HepG2 (cell line): ENCODE measurements around the gene SRP14. TPM values are rescaled to one million over a fixed set of nuclear protein-coding genes. Genes with fewer than 3 reads are reported as not detected.

Experiments used
- AGO1 ChIP-seq: fragments of 200-400 bp; formaldehyde crosslinking; IDR thresholded peaks from 2 replicates; pipeline ENCODE4 v1.6.1; 2017; ENCODE audit warnings: mild to moderate bottlenecking, low read depth, low read length, moderate library complexity; ENCODE audit not compliant: poor library complexity, severe bottlenecking
- IRF2 ChIP-seq: IDR thresholded peaks from 2 replicates; pipeline ENCODE4 v1.6.1; 2018; ENCODE audit warnings: missing genetic modification reagents, missing compliant biosample characterization
- JUND ChIP-seq: sonication (generic); formaldehyde crosslinking; IDR thresholded peaks from 2 replicates; pipeline ENCODE4 v1.8.0; 2022; ENCODE audit warnings: mild to moderate bottlenecking, missing genetic modification reagents
- MED13 ChIP-seq: sonication (generic); formaldehyde crosslinking; IDR thresholded peaks from 2 replicates; pipeline ENCODE4 v1.5.0; 2020; ENCODE audit warnings: missing genetic modification reagents
- NPAS2 ChIP-seq: sonication (generic); formaldehyde crosslinking; IDR thresholded peaks from 2 replicates; pipeline ENCODE4 v1.8.0; 2022; ENCODE audit warnings: mild to moderate bottlenecking, missing genetic modification reagents, borderline replicate concordance
- RNF219 ChIP-seq: sonication (generic); formaldehyde crosslinking; IDR thresholded peaks from 2 replicates; pipeline ENCODE4 v1.5.0; 2020; ENCODE audit warnings: mild to moderate bottlenecking, missing genetic modification reagents
- SNAPC4 ChIP-seq: sonication (generic); formaldehyde crosslinking; IDR thresholded peaks from 2 replicates; pipeline ENCODE4 v1.4.0; 2020; ENCODE audit warnings: mild to moderate bottlenecking, missing genetic modification reagents
- TBL1XR1 ChIP-seq: fragments of 150-350 bp; IDR thresholded peaks from 2 replicates; pipeline ENCODE4 v1.6.1; 2014; ENCODE audit warnings: borderline replicate concordance, low read length; ENCODE audit not compliant: partially characterized antibody
- THRA ChIP-seq: sonication (generic); formaldehyde crosslinking; IDR thresholded peaks from 2 replicates; pipeline ENCODE4 v1.4.0; 2020; ENCODE audit warnings: missing genetic modification reagents, borderline replicate concordance
- TRIM24 ChIP-seq: sonication (generic); formaldehyde crosslinking; IDR thresholded peaks from 2 replicates; pipeline ENCODE4 v1.8.0; 2022; ENCODE audit warnings: mild to moderate bottlenecking, missing genetic modification reagents
- ZNF143 ChIP-seq: sonication (generic); formaldehyde crosslinking; IDR thresholded peaks from 2 replicates; pipeline ENCODE4 v1.4.0; 2020; ENCODE audit warnings: missing genetic modification reagents
- ZNF335 ChIP-seq: sonication (generic); formaldehyde crosslinking; IDR thresholded peaks from 2 replicates; pipeline ENCODE4 v1.4.0; 2020; ENCODE audit warnings: missing genetic modification reagents
- ZNF337 ChIP-seq: sonication (generic); formaldehyde crosslinking; IDR thresholded peaks from 2 replicates; pipeline ENCODE4 v1.5.1; 2020; ENCODE audit warnings: missing genetic modification reagents, low read depth, mild to moderate bottlenecking, borderline replicate concordance
- ZNF589 ChIP-seq: sonication (generic); formaldehyde crosslinking; conservative IDR thresholded peaks from 2 replicates; pipeline ENCODE4 v1.8.0; 2022; ENCODE audit warnings: mild to moderate bottlenecking, moderate library complexity, missing genetic modification reagents
- ZNF639 ChIP-seq: conservative IDR thresholded peaks from 2 replicates; pipeline ENCODE4 v1.6.1; 2018; ENCODE audit warnings: missing genetic modification reagents
- ZNF746 ChIP-seq: sonication (generic); formaldehyde crosslinking; IDR thresholded peaks from 2 replicates; pipeline ENCODE4 v1.8.0; 2022; ENCODE audit warnings: mild to moderate bottlenecking, missing genetic modification reagents
- ZNF792 ChIP-seq: IDR thresholded peaks from 2 replicates; pipeline ENCODE4 v1.6.1; 2016
- polyA plus RNA-seq, 8 experiments: library from polyadenylated mRNA; depleted of rRNA in 3 of 8; stranded (reverse) in 7 of 8; unstranded in 1 of 8; fragments of >200 nt; fragmentation: Illumina TruSeq in 4 of 8; extraction: Trizol in 4 of 8; gene quantifications; 2 replicates each; pipeline versions ENCODE4 v1.2.1 to v1.2.3, GENCODE V29; 2011 to 2016; ENCODE audit warnings: low read depth in 4 of 8, missing spikeins in 1 of 8, mixed read lengths in 1 of 8; ENCODE audit not compliant: insufficient read depth in 1 of 8
- total RNA-seq, 5 experiments: library from RNA; depleted of rRNA; stranded (reverse); fragments of >200 nt; fragmentation: Illumina TruSeq; extraction: Trizol; gene quantifications; 2 replicates each; pipeline ENCODE4 v1.2.3, GENCODE V29; 2016; ENCODE audit warnings: low read depth in 1 of 5

SRP14 gene
- total and polyA plus RNA-seq, 2 of the 13 experiments (the other 11 are each of a cell fraction or from before 2014, with no cell fraction given), result 208 to 356 TPM

DNA sequence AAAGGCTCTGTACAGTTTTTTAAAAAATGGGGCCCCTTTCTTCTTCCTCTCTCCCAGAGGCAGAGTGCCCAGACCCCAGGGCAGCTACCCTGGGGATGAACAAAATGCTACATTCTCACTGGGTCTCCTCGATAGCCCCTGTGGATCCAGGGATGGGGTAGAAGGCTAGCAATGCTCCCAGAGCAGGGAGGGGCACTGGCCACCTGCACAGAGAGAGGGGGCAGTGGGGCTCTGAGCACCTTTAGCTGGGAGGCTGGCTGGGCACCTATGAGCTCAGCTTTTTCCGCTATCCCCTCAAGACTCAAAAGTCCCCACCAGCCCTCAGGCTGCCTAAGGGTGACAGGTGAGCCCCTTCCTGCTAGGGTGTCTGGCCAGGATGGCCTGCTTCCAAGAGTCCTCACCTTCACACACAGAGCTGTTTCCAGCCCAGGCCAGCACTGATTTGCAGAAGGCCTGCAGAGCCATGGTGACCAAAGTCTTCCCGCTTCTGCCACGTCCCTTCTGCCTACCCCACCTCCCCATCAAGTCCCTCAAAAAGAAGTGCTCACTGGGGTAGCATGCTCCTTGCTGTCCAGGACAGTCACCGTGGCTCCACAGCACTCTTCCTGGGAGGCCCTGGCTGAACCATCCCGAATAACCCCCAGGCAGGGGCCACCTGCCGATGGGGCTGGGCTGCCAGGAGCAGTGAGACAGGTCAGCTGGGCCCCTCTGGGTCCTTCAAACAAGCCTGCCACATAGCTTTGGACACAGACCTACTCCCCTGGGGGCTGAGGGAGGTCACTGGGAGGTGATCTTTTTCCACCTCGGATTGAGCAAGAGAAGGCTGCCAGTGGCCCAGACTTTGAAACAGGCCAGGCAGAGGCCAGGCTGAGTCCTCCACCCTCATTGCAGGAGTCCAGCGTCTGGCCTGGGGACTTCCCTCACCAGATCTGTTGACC is 49.3 kb upstream of the SRP14 start (continued):
- TF ChIP-seq SNAPC4 (CRISPR knock-in tag), result peak; percentile 82; the same call in 1 of the 2 replicates
- no peak for TF ChIP-seq RNF219
- peak; percentile 87 for TF ChIP-seq TBL1XR1
- TF ChIP-seq ZNF589, result no peak
- no peak for TF ChIP-seq ZNF337
- peak; percentile 81; the same call in 1 of the 2 replicates for TF ChIP-seq ZNF335
- no peak for TF ChIP-seq NPAS2 (CRISPR knock-in tag)
- peak; percentile 52; the same call in 1 of the 2 replicates for TF ChIP-seq IRF2
- peak; percentile 96; the same call in 1 of the 2 replicates for TF ChIP-seq THRA (CRISPR knock-in tag)
- TF ChIP-seq MED13, result 0 out of 2 replicates have a peak, but pooled peaks have one; percentile 2
- no peak for TF ChIP-seq JUND
- TF ChIP-seq ZNF746 (CRISPR knock-in tag), result peak; percentile 88
- TF ChIP-seq ZNF792, result peak; percentile 80
- TF ChIP-seq ZNF143 (CRISPR knock-in tag), result no peak
- peak; percentile 78 for TF ChIP-seq AGO1
- no peak for TF ChIP-seq TRIM24 (CRISPR knock-in tag)
- no peak for TF ChIP-seq ZNF639 (CRISPR knock-in tag)
